Activated CD4-positive, alpha-beta memory T cell treated with anti-CD3 and anti-CD28 coated beads for 36 hours (primary cell): Measurements from ENCODE around the gene FYN. TPM values are rescaled to one million over a fixed set of nuclear protein-coding genes. Genes with fewer than 3 reads are reported as not detected.
A peak's percentile ranks its signal among the peaks of the same experiment; 100 is the strongest.
"Not testable (repeated sequence)": the region's sequence is repeated elsewhere in the genome, so short reads cannot be mapped to it uniquely, and the experiment has no call there.

ENCODE experiments used
- CTCF ChIA-PET: fragments of 350-600 bp; sonication (Branson Sonifier 250); formaldehyde crosslinking; loops from one replicate; lab custom pipeline; 2021; ENCODE audit warnings: antibody characterized with exemption, inconsistent platforms; lab: Charles Lee
- POLR2A ChIA-PET: fragments of 350-600 bp; sonication (Branson Sonifier 250); formaldehyde crosslinking; loops from one replicate; lab custom pipeline; 2021; ENCODE audit warnings: antibody characterized with exemption; lab: Charles Lee
- DNase-seq: peaks from one replicate; pipeline ENCODE4 v3.0.0-alpha.2; 2020
- H3K27ac Mint-ChIP-seq: one replicate; pipeline ENCODE4 v1.8.0; 2021; ENCODE audit warnings: mixed read lengths
- H3K27me3 Mint-ChIP-seq: one replicate; pipeline ENCODE4 v1.8.0; 2021; ENCODE audit warnings: mixed read lengths
- H3K36me3 Mint-ChIP-seq: one replicate; pipeline ENCODE4 v1.8.0; 2021; ENCODE audit warnings: mixed read lengths
- H3K4me1 Mint-ChIP-seq: one replicate; pipeline ENCODE4 v1.8.0; 2021; ENCODE audit warnings: low read depth, mixed read lengths
- H3K4me3 Mint-ChIP-seq: one replicate; pipeline ENCODE4 v1.8.0; 2021; ENCODE audit warnings: mild to moderate bottlenecking, mixed read lengths
- H3K9me3 Mint-ChIP-seq: one replicate; pipeline ENCODE4 v1.8.0; 2021; ENCODE audit warnings: mixed read lengths
- intact Hi-C: fragments of 100-400 bp; cut with micrococcal nuclease; formaldehyde crosslinking; loops from one replicate; pipeline ENCODE4 v1.15.1; 2023
- total RNA-seq, 2 experiments: library from RNA; stranded (reverse); gene quantifications; one replicate each; pipeline ENCODE4 v1.2.3, GENCODE V29; 2021

The FYN gene
- total RNA-seq, 2 experiments from 2014 or later: 353 to 365 TPM

GRCh38 chr6:111786151-111786550 is 87.1 kb downstream of the FYN start:
- intact Hi-C loops, H3K27ac Mint-ChIP-seq, H3K27me3 Mint-ChIP-seq, POLR2A ChIA-PET, H3K4me3 Mint-ChIP-seq, CTCF ChIA-PET, DNase-seq, H3K9me3 Mint-ChIP-seq: not testable (repeated sequence)
- H3K36me3 Mint-ChIP-seq: peaks cover 27% of the 10 kb centered on the region
- H3K4me1 Mint-ChIP-seq: peaks cover 61% of the 10 kb centered on the region

GRCh38 chr6:111784433-111784832 is 88.8 kb downstream of the FYN start:
- peaks cover 68% of the 10 kb centered on the region for H3K4me1 Mint-ChIP-seq
- CTCF ChIA-PET: interaction anchor here (0.8 to 1.2 kb wide), 2 partner anchors 14 to 233 kb away, joined by 3 read pairs; no protein-coding TSS in a partner anchor
- peak overlapping the region; percentile 70 for H3K27ac Mint-ChIP-seq
- no peaks in the 10 kb centered on the region for H3K27me3 Mint-ChIP-seq
- POLR2A ChIA-PET: interaction anchor here (1.4 to 1.9 kb wide), 5 partner anchors 9 to 25 kb away, joined by 4 to 6 read pairs (median 5); no protein-coding TSS in a partner anchor
- peaks cover 31% of the 10 kb centered on the region for H3K36me3 Mint-ChIP-seq
- peaks cover 7% of the 10 kb centered on the region for H3K9me3 Mint-ChIP-seq
- no peak overlapping the region for H3K4me3 Mint-ChIP-seq
- DNase-seq: no peak
- intact Hi-C loops: no loop called here

- H3K27ac Mint-ChIP-seq: peak overlapping the region; percentile 70
- peaks cover 41% of the 10 kb centered on the region for H3K36me3 Mint-ChIP-seq
- H3K27me3 Mint-ChIP-seq: no peaks in the 10 kb centered on the region
- H3K4me1 Mint-ChIP-seq: peaks cover 83% of the 10 kb centered on the region
- H3K4me3 Mint-ChIP-seq: no peak overlapping the region
- ChIA-PET CTCF (interaction anchor here (0.6 to 1.6 kb wide), 3 partner anchors 19 to 93 kb away, joined by 3 to 4 read pairs (median 3); no protein-coding TSS in a partner anchor), POLR2A (interaction anchor here (1.1 to 1.8 kb wide), 3 partner anchors 13 to 57 kb away, joined by 3 to 4 read pairs (median 3); no protein-coding TSS in a partner anchor)
- DNase-seq: no peak
- intact Hi-C loops: no loop called here
- H3K9me3 Mint-ChIP-seq: peaks cover 7% of the 10 kb centered on the region
Measured at GRCh38 chr6:111782887-111783466, 90.3 kb downstream of the FYN start.

- peaks cover 6% of the 10 kb centered on the region for H3K9me3 Mint-ChIP-seq
- peaks cover 89% of the 10 kb centered on the region for H3K4me1 Mint-ChIP-seq
- peak overlapping the region; percentile 70 for H3K27ac Mint-ChIP-seq
- ChIA-PET CTCF (interaction anchor here (0.6 to 1.6 kb wide), 3 partner anchors 11 to 94 kb away, joined by 3 to 4 read pairs (median 3); no protein-coding TSS in a partner anchor), POLR2A (interaction anchor here (1.1 to 1.8 kb wide), 4 partner anchors 12 to 58 kb away, joined by 3 to 4 read pairs (median 3); no protein-coding TSS in a partner anchor)
- peaks cover 42% of the 10 kb centered on the region for H3K36me3 Mint-ChIP-seq
- H3K4me3 Mint-ChIP-seq: no peak overlapping the region
- intact Hi-C loops: no loop called here
- DNase-seq: no peak
- H3K27me3 Mint-ChIP-seq: no peaks in the 10 kb centered on the region
Measured at GRCh38 chr6:111782192-111782809, 91.0 kb downstream of the FYN start.

GRCh38 chr6:111781041-111781708 is 92.1 kb downstream of the FYN start:
- peak overlapping the region; percentile 81 for H3K27ac Mint-ChIP-seq
- H3K9me3 Mint-ChIP-seq: peaks cover 2% of the 10 kb centered on the region
- CTCF ChIA-PET: interaction anchor here (0.9 to 1.5 kb wide), 3 partner anchors 12 to 23 kb away, joined by 3 to 4 read pairs (median 3); no protein-coding TSS in a partner anchor
- intact Hi-C loops: no loop called here
- no peaks in the 10 kb centered on the region for H3K27me3 Mint-ChIP-seq
- H3K4me1 Mint-ChIP-seq: peaks cover 95% of the 10 kb centered on the region
- POLR2A ChIA-PET: interaction anchor here (1.0 to 2.5 kb wide), 5 partner anchors 8 to 21 kb away, joined by 3 to 11 read pairs (median 4); no protein-coding TSS in a partner anchor
- DNase-seq: no peak
- H3K4me3 Mint-ChIP-seq: peak overlapping the region; percentile 53
- H3K36me3 Mint-ChIP-seq: peaks cover 49% of the 10 kb centered on the region

GRCh38 chr6:111780393-111780792 is 92.9 kb downstream of the FYN start:
- intact Hi-C loops: no loop called here
- no peaks in the 10 kb centered on the region for H3K27me3 Mint-ChIP-seq
- peak overlapping the region; percentile 53 for H3K4me3 Mint-ChIP-seq
- DNase-seq: no peak
- ChIA-PET CTCF (interaction anchor here (1.3 to 1.5 kb wide), 3 partner anchors 19 to 24 kb away, joined by 3 to 4 read pairs (median 3); no protein-coding TSS in a partner anchor), POLR2A (interaction anchor here (1.3 to 2.5 kb wide), 2 partner anchors 9 to 14 kb away, joined by 4 to 11 read pairs; no protein-coding TSS in a partner anchor)
- H3K27ac Mint-ChIP-seq: peak overlapping the region; percentile 81
- H3K9me3 Mint-ChIP-seq: no peaks in the 10 kb centered on the region
- H3K36me3 Mint-ChIP-seq: peaks cover 51% of the 10 kb centered on the region
- H3K4me1 Mint-ChIP-seq: peaks cover 96% of the 10 kb centered on the region

GRCh38 chr6:111779660-111780059 is 93.6 kb downstream of the FYN start:
- no peaks in the 10 kb centered on the region for H3K9me3 Mint-ChIP-seq
- CTCF ChIA-PET: interaction anchor here (0.6 to 1.4 kb wide), 4 partner anchors 9 to 62 kb away, joined by 3 read pairs; no protein-coding TSS in a partner anchor
- POLR2A ChIA-PET: interaction anchor here (1.0 to 2.5 kb wide), 7 partner anchors 9 to 87 kb away, joined by 3 to 11 read pairs (median 3); no protein-coding TSS in a partner anchor
- H3K4me3 Mint-ChIP-seq: no peak overlapping the region
- intact Hi-C loops: no loop called here
- DNase-seq: no peak
- no peaks in the 10 kb centered on the region for H3K27me3 Mint-ChIP-seq
- peaks cover 96% of the 10 kb centered on the region for H3K4me1 Mint-ChIP-seq
- peak overlapping the region; percentile 81 for H3K27ac Mint-ChIP-seq
- peaks cover 52% of the 10 kb centered on the region for H3K36me3 Mint-ChIP-seq

GRCh38 chr6:111779031-111779430 is 94.2 kb downstream of the FYN start:
- Mint-ChIP-seq H3K36me3 (peaks cover 46% of the 10 kb centered on the region), H3K27me3 (no peaks in the 10 kb centered on the region), H3K4me1 (peaks cover 96% of the 10 kb centered on the region), H3K9me3 (no peaks in the 10 kb centered on the region), H3K27ac (peak overlapping the region; percentile 81), H3K4me3 (no peak overlapping the region)
- no peak for DNase-seq
- POLR2A ChIA-PET: interaction anchor here (0.9 to 2.5 kb wide), 8 partner anchors 10 to 93 kb away, joined by 3 to 11 read pairs (median 3); no protein-coding TSS in a partner anchor
- intact Hi-C loops: no loop called here
- CTCF ChIA-PET: interaction anchor here (1.3 kb wide), 1 partner anchor 20 kb away, joined by 3 read pairs; no protein-coding TSS in a partner anchor

- peaks cover 35% of the 10 kb centered on the region for H3K36me3 Mint-ChIP-seq
- no peak for DNase-seq
- H3K4me3 Mint-ChIP-seq: peak overlapping the region; percentile 41
Measured at GRCh38 chr6:111777357-111777756, 95.9 kb downstream of the FYN start.

GRCh38 chr6:111776236-111777221 is 96.7 kb downstream of the FYN start:
- Mint-ChIP-seq H3K27me3 (no peaks in the 10 kb centered on the region), H3K36me3 (peaks cover 42% of the 10 kb centered on the region), H3K9me3 (no peaks in the 10 kb centered on the region), H3K27ac (peak overlapping the region; percentile 68), H3K4me3 (no peak overlapping the region), H3K4me1 (peaks cover 90% of the 10 kb centered on the region)
- no peak for DNase-seq
- ChIA-PET CTCF (interaction anchor here (0.7 to 1.8 kb wide), 13 partner anchors 12 to 267 kb away, joined by 3 to 7 read pairs (median 4); partner anchors contain the start of gene FYN), POLR2A (interaction anchor here (0.7 to 3.2 kb wide), 6 partner anchors 13 to 208 kb away, joined by 3 to 21 read pairs (median 4); no protein-coding TSS in a partner anchor)
- intact Hi-C loops: loop anchor here (1.0 kb wide), 1 partner anchor 16 kb away; no protein-coding TSS in a partner anchor

More at GRCh38 chr6:111777357-111777756, 95.9 kb downstream of the FYN start:
- no peaks in the 10 kb centered on the region for H3K9me3 Mint-ChIP-seq
- H3K4me1 Mint-ChIP-seq: peaks cover 88% of the 10 kb centered on the region
- ChIA-PET POLR2A (interaction anchor here (1.0 to 3.2 kb wide), 5 partner anchors 13 to 208 kb away, joined by 3 to 21 read pairs (median 5); no protein-coding TSS in a partner anchor), CTCF (interaction anchor here (0.7 to 1.8 kb wide), 14 partner anchors 13 to 266 kb away, joined by 3 to 7 read pairs (median 4); partner anchors contain the start of gene FYN)
- intact Hi-C loops: loop anchor here (1.0 kb wide), 1 partner anchor 15 kb away; no protein-coding TSS in a partner anchor
- H3K27me3 Mint-ChIP-seq: no peaks in the 10 kb centered on the region
- H3K27ac Mint-ChIP-seq: peak overlapping the region; percentile 81
